HEK293T (cell line): ENCODE results near the gene DLG2.

Source experiments
- ARNT ChIP-seq: fragments of 450-650 bp; IDR thresholded peaks from 2 replicates; pipeline ENCODE4 v1.6.1; 2017; ENCODE audit warnings: mild to moderate bottlenecking
- BHLHE40 ChIP-seq: fragments of 450-650 bp; IDR thresholded peaks from 2 replicates; pipeline ENCODE4 v1.6.1; 2016; ENCODE audit warnings: mild to moderate bottlenecking, moderate library complexity, borderline replicate concordance
- ELF4 ChIP-seq: fragments of 450-650 bp; IDR thresholded peaks from 2 replicates; pipeline ENCODE4 v1.6.1; 2017; ENCODE audit warnings: antibody characterized with exemption
- FOXM1 ChIP-seq: fragments of 450-650 bp; IDR thresholded peaks from 2 replicates; pipeline ENCODE4 v1.6.1; 2017; ENCODE audit warnings: mild to moderate bottlenecking, borderline replicate concordance
- LEF1 ChIP-seq: fragments of 450-650 bp; IDR thresholded peaks from 2 replicates; pipeline ENCODE4 v1.6.1; 2017; ENCODE audit warnings: mild to moderate bottlenecking, borderline replicate concordance
- NFRKB ChIP-seq: fragments of 450-650 bp; IDR thresholded peaks from 2 replicates; pipeline ENCODE4 v1.6.1; 2016; ENCODE audit warnings: mild to moderate bottlenecking, moderate library complexity
- ZNF384 ChIP-seq: fragments of 450-650 bp; IDR thresholded peaks from 2 replicates; pipeline ENCODE4 v1.6.1; 2016
- TF ChIP-seq, protein P1 (sequence below): fragments of 450-650 bp; IDR thresholded peaks from 2 replicates; pipeline ENCODE4 v1.6.1; 2016

- TF ChIP-seq, protein P1, sequence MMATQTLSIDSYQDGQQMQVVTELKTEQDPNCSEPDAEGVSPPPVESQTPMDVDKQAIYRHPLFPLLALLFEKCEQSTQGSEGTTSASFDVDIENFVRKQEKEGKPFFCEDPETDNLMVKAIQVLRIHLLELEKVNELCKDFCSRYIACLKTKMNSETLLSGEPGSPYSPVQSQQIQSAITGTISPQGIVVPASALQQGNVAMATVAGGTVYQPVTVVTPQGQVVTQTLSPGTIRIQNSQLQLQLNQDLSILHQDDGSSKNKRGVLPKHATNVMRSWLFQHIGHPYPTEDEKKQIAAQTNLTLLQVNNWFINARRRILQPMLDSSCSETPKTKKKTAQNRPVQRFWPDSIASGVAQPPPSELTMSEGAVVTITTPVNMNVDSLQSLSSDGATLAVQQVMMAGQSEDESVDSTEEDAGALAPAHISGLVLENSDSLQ = no peak
- TF ChIP-seq NFRKB (no peak), ARNT (no peak), ELF4 (no peak), BHLHE40 (no peak), LEF1 (no peak), ZNF384 (no peak), FOXM1 (no peak)
Measured at GRCh38 chr11:83778596-83778995, 1848.5 kb downstream of the DLG2 start.
